Ascending aorta (tissue), 2 donors: ENCODE data around the gene IFNGR1. TPM values are rescaled to one million over a fixed set of nuclear protein-coding genes. Genes with fewer than 3 reads are reported as not detected.

ENCODE experiments used
- DNase-seq, 2 donors: peaks; one replicate each; pipeline ENCODE4 v3.0.0-alpha.2; 2019; ENCODE audit warnings: low spot score in 2 of 2
- H3K27ac ChIP-seq, 2 donors: fragments of 200-600 bp; sonication (generic); one replicate each; pipeline ENCODE4 v1.5.1; 2016 to 2017; ENCODE audit warnings: mild to moderate bottlenecking in 1 of 2
- H3K27me3 ChIP-seq: fragments of 200-600 bp; sonication (generic); one replicate; pipeline ENCODE4 v1.5.1; 2017
- H3K36me3 ChIP-seq, 2 donors: fragments of 200-600 bp; sonication (generic); one replicate each; pipeline ENCODE4 v1.5.1; 2016
- H3K4me1 ChIP-seq, 2 donors: fragments of 200-600 bp; sonication (generic); one replicate each; pipeline ENCODE4 v1.5.1; 2016 to 2017; ENCODE audit warnings: mild to moderate bottlenecking in 1 of 2
- H3K4me3 ChIP-seq, 2 donors: fragments of 200-600 bp; sonication (generic); one replicate each; pipeline ENCODE4 v1.5.1; 2016 to 2017; ENCODE audit warnings: mild to moderate bottlenecking in 1 of 2
- H3K9me3 ChIP-seq, 2 donors: fragments of 200-600 bp; sonication (generic); one replicate each; pipeline ENCODE4 v1.5.1; 2016
- CTCF ChIP-seq, 3 experiments: fragments of 200-600 bp in 2 of 3; fragments of 450-650 bp in 1 of 3; sonication (generic) in 2 of 3; IDR thresholded peaks; one replicate each; pipeline ENCODE4 v1.5.1; 2016 to 2019; ENCODE audit warnings: antibody characterized with exemption in 3 of 3, mild to moderate bottlenecking in 1 of 3, moderate library complexity in 1 of 3
- intact Hi-C: fragments of 100-400 bp; cut with DNase I; formaldehyde crosslinking; loops from one replicate; pipeline ENCODE4 v1.15.1; 2023
- total RNA-seq: library from RNA; depleted of rRNA; stranded (reverse); fragments of >200 nt; gene quantifications from one replicate; pipeline ENCODE4 v1.1.0, GENCODE V29; 2016

IFNGR1 gene
- total RNA-seq, 1 donor from 2014 or later, result 47.7 TPM

- no peak for TF ChIP-seq CTCF (IDR thresholded peaks at IDR 0.05)
- Histone ChIP-seq H3K9me3 (no peaks in the 10 kb centered on the region), H3K27me3 (no peaks in the 10 kb centered on the region), H3K4me1 (no peaks in the 10 kb centered on the region), H3K27ac (no peak overlapping the region), H3K4me3 (no peak overlapping the region), H3K36me3 (no peaks in the 10 kb centered on the region)
- DNase-seq, result no peak
- intact Hi-C loops, result no loop called here
Measured at GRCh38 chr6:137161949-137162348, 57.2 kb downstream of the IFNGR1 start.

GRCh38 chr6:137160763-137161162 is 58.4 kb downstream of the IFNGR1 start:
- no peaks in the 10 kb centered on the region for H3K36me3 ChIP-seq
- H3K27me3 ChIP-seq, result no peaks in the 10 kb centered on the region
- H3K27ac ChIP-seq, result no peak overlapping the region
- DNase-seq, result no peak
- no peak overlapping the region for H3K4me3 ChIP-seq
- no peaks in the 10 kb centered on the region for H3K4me1 ChIP-seq
- intact Hi-C loops, result no loop called here
- no peak for TF ChIP-seq CTCF (IDR thresholded peaks at IDR 0.05)
- no peaks in the 10 kb centered on the region for H3K9me3 ChIP-seq

GRCh38 chr6:137159912-137160311 is 59.3 kb downstream of the IFNGR1 start:
- no peak for TF ChIP-seq CTCF (IDR thresholded peaks at IDR 0.05)
- H3K9me3 ChIP-seq, result no peaks in the 10 kb centered on the region
- no peaks in the 10 kb centered on the region for H3K36me3 ChIP-seq
- no peaks in the 10 kb centered on the region for H3K4me1 ChIP-seq
- H3K27ac ChIP-seq, result no peak overlapping the region
- no peaks in the 10 kb centered on the region for H3K27me3 ChIP-seq
- H3K4me3 ChIP-seq, result no peak overlapping the region
- intact Hi-C loops, result no loop called here
- DNase-seq, result no peak

- no peak for DNase-seq
- no peaks in the 10 kb centered on the region for H3K9me3 ChIP-seq
- no peak overlapping the region for H3K4me3 ChIP-seq
- H3K27me3 ChIP-seq, result no peaks in the 10 kb centered on the region
- no peaks in the 10 kb centered on the region for H3K36me3 ChIP-seq
- TF ChIP-seq CTCF (IDR thresholded peaks at IDR 0.05), result no peak
- intact Hi-C loops, result no loop called here
- H3K4me1 ChIP-seq, result no peaks in the 10 kb centered on the region
- no peak overlapping the region for H3K27ac ChIP-seq
Measured at GRCh38 chr6:137157601-137158000, 61.6 kb downstream of the IFNGR1 start.

- H3K4me1 ChIP-seq, result no peaks in the 10 kb centered on the region
- H3K36me3 ChIP-seq, result no peaks in the 10 kb centered on the region
- H3K27me3 ChIP-seq, result no peaks in the 10 kb centered on the region
- no peak for DNase-seq
- no peak overlapping the region for H3K4me3 ChIP-seq
- TF ChIP-seq CTCF (IDR thresholded peaks at IDR 0.05), result no peak
- H3K9me3 ChIP-seq, result no peaks in the 10 kb centered on the region
- no peak overlapping the region for H3K27ac ChIP-seq
- intact Hi-C loops, result no loop called here
Measured at GRCh38 chr6:137156650-137157049, 62.5 kb downstream of the IFNGR1 start.

GRCh38 chr6:137155830-137156229 is 63.4 kb downstream of the IFNGR1 start:
- TF ChIP-seq CTCF (IDR thresholded peaks at IDR 0.05), result no peak
- Histone ChIP-seq H3K36me3 (no peaks in the 10 kb centered on the region), H3K27me3 (no peaks in the 10 kb centered on the region), H3K27ac (no peak overlapping the region), H3K4me3 (no peak overlapping the region), H3K4me1 (no peaks in the 10 kb centered on the region), H3K9me3 (no peaks in the 10 kb centered on the region)
- intact Hi-C loops, result no loop called here
- DNase-seq, result no peak
